Ovary (tissue), 9 donors: ENCODE results near the gene PROZ. TPM values are rescaled to one million over a fixed set of nuclear protein-coding genes. Genes with fewer than 3 reads are reported as not detected.

Source experiments
- DNase-seq, 5 donors: peaks; one replicate each; pipeline ENCODE4 v3.0.0-alpha.2; 2019 to 2020
- H3K27ac ChIP-seq, 2 donors: fragments of 200-600 bp; one replicate each; pipeline versions ENCODE4 v1.5.1 to v1.8.0; 2019 to 2022
- H3K27me3 ChIP-seq: fragments of 200-600 bp; one replicate; pipeline ENCODE4 v1.8.0; 2022
- H3K36me3 ChIP-seq: fragments of 200-600 bp; sonication (generic); one replicate; pipeline ENCODE4 v1.5.1; 2019
- H3K4me1 ChIP-seq: one replicate; pipeline ENCODE4 v1.8.1; 2013; ENCODE audit warnings: mild to moderate bottlenecking, moderate library complexity; ENCODE audit not compliant: insufficient read depth
- H3K4me3 ChIP-seq: fragments of 200-600 bp; sonication (generic); one replicate; pipeline ENCODE4 v1.5.1; 2017
- H3K9me3 ChIP-seq, 2 donors: fragments of 200-600 bp in 1 of 2; sonication (generic) in 1 of 2; one replicate each; pipeline versions ENCODE4 v1.5.1 to v1.8.1; 2013 to 2019; ENCODE audit warnings: mild to moderate bottlenecking in 1 of 2, moderate library complexity in 1 of 2
- EP300 ChIP-seq: sonication (generic); formaldehyde crosslinking; IDR thresholded peaks from one replicate; pipeline ENCODE4 v1.6.1; 2017; ENCODE audit warnings: antibody characterized with exemption
- POLR2A ChIP-seq: fragments of 450-650 bp; IDR thresholded peaks from one replicate; pipeline ENCODE4 v1.6.1; 2017; ENCODE audit warnings: antibody characterized with exemption, mild to moderate bottlenecking, moderate library complexity
- WGBS, 3 donors: extraction: QIAGEN DNeasy Blood & Tissue Kit in 1 of 3; methylation state at CpG; one replicate each; pipeline versions ENCODE4 v1.1.5 to v1.1.7; 2013 to 2017; 5-methylcytosine and 5-hydroxymethylcytosine counted together
- intact Hi-C, 4 donors: fragments of 100-400 bp; cut with DNase I; formaldehyde crosslinking; loops; one replicate each; pipeline versions ENCODE4 v1.11.0 to v1.15.1; 2022 to 2023
- polyA plus RNA-seq, 2 donors: library from polyadenylated mRNA; stranded (reverse); fragments of 200-250 nt in 1 of 2; fragments of 350-450 nt in 1 of 2; fragmentation: Illumina TruSeq in 1 of 2; extraction: RNeasy Lipid Tissue Mini Kit (QIAGEN cat#74804) in 1 of 2; gene quantifications; one replicate each; pipeline ENCODE4 v1.2.3, GENCODE V29; 2013 to 2014
- total RNA-seq, 7 donors: library from RNA; depleted of rRNA in 2 of 7; stranded (reverse); fragments of >200 nt in 2 of 7; fragmentation: NEBNext Ultra II Directional in 3 of 7; extraction: Animal tissue kit (Norgen Biotek cat#: 25700) in 3 of 7; gene quantifications; one replicate each; pipeline versions ENCODE4 v1.1.0 to v1.2.4, GENCODE V29; 2016 to 2023
- TF ChIP-seq, protein P1 (sequence below), 3 donors: fragments of 450-650 bp in 2 of 3; fragments of 200-600 bp in 1 of 3; IDR thresholded peaks; one replicate each; pipeline versions ENCODE4 v1.5.1 to v1.8.0; 2016 to 2022; ENCODE audit warnings: antibody characterized with exemption in 3 of 3, mild to moderate bottlenecking in 1 of 3
- donor health status: DM: no; HTN: no; CAD: no; lungs with moderate emphysema.
- donor health status: DM: no; HTN: no; CAD: no.
- donor health status: Bipolar disorder and iron deficiency.
- donor health status: DM: yes; HTN: yes; CAD: no.
- donor health status: DM: no; HTN: no; CAD: no.
- donor health status: DM: yes; HTN: yes; CAD: no.

PROZ gene
- total and polyA plus RNA-seq, 9 donors = not detected

DNA sequence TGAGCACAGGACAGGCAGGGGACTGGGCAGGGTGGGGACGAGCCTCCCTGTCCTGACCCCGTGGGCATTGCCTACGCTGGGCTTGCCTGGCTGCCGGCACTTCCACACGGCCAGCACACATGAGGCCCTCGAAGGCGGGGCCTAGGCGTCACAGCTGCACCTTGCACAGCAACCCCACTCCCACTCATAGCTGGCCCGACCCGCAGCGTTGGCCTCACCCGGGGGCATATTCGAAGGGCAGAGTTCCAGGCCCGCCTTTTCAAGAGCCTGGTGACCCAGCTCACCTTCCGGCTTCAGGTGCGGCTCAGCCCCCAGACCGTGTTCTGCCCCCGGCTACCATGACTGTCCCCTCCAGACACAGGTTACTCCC, 16.9 kb upstream of the PROZ start:
- DNase-seq = peak in 1 of 5 donors; percentile 11
- Histone ChIP-seq H3K4me1 (peaks cover 1% of the 10 kb centered on the region), H3K9me3 (no peaks in the 10 kb centered on the region), H3K27me3 (no peaks in the 10 kb centered on the region), H3K27ac (no peak overlapping the region), H3K36me3 (no peaks in the 10 kb centered on the region), H3K4me3 (no peak overlapping the region)
- intact Hi-C loops = no loop called here
- 80 to 88% (median 82%) methylated on average over 18 of the region's 18 CpGs for WGBS, 3 donors
- TF ChIP-seq POLR2A (no peak), EP300 (no peak)
- TF ChIP-seq, protein P1, sequence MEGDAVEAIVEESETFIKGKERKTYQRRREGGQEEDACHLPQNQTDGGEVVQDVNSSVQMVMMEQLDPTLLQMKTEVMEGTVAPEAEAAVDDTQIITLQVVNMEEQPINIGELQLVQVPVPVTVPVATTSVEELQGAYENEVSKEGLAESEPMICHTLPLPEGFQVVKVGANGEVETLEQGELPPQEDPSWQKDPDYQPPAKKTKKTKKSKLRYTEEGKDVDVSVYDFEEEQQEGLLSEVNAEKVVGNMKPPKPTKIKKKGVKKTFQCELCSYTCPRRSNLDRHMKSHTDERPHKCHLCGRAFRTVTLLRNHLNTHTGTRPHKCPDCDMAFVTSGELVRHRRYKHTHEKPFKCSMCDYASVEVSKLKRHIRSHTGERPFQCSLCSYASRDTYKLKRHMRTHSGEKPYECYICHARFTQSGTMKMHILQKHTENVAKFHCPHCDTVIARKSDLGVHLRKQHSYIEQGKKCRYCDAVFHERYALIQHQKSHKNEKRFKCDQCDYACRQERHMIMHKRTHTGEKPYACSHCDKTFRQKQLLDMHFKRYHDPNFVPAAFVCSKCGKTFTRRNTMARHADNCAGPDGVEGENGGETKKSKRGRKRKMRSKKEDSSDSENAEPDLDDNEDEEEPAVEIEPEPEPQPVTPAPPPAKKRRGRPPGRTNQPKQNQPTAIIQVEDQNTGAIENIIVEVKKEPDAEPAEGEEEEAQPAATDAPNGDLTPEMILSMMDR (IDR thresholded peaks at IDR 0.05) = no peak

DNA sequence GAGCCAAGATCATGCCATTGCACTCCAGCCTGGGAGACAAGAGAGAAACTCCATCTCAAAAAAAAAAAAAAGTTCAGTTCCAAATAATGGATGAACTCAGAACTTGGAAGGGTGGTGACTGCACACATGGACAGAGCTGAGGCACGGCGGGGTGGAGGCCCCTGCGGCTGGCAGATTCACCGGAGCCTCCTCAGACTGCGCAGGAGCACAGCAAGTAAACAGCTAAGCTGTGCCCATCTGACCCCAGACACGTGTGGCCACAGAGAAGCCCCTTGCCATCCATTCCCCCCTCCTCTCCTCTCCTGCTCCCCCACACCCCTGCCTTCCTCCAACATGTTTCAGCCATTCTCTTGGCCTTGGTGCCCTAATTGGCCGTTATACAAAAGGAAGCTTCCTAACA, 15.6 kb upstream of the PROZ start:
- no peak for TF ChIP-seq EP300
- TF ChIP-seq POLR2A = no peak
- TF ChIP-seq, protein P1 (IDR thresholded peaks at IDR 0.05) = no peak
- intact Hi-C loops = no loop called here
- H3K36me3 ChIP-seq = no peaks in the 10 kb centered on the region
- H3K9me3 ChIP-seq = no peaks in the 10 kb centered on the region
- no peak overlapping the region for H3K4me3 ChIP-seq
- DNase-seq = peak in 1 of 5 donors; percentile 4
- H3K27me3 ChIP-seq = no peaks in the 10 kb centered on the region
- no peak overlapping the region for H3K27ac ChIP-seq
- WGBS, 3 donors = 80 to 83% (median 81%) methylated on average over 7 of the region's 7 CpGs
- peaks cover 1% of the 10 kb centered on the region for H3K4me1 ChIP-seq

DNA sequence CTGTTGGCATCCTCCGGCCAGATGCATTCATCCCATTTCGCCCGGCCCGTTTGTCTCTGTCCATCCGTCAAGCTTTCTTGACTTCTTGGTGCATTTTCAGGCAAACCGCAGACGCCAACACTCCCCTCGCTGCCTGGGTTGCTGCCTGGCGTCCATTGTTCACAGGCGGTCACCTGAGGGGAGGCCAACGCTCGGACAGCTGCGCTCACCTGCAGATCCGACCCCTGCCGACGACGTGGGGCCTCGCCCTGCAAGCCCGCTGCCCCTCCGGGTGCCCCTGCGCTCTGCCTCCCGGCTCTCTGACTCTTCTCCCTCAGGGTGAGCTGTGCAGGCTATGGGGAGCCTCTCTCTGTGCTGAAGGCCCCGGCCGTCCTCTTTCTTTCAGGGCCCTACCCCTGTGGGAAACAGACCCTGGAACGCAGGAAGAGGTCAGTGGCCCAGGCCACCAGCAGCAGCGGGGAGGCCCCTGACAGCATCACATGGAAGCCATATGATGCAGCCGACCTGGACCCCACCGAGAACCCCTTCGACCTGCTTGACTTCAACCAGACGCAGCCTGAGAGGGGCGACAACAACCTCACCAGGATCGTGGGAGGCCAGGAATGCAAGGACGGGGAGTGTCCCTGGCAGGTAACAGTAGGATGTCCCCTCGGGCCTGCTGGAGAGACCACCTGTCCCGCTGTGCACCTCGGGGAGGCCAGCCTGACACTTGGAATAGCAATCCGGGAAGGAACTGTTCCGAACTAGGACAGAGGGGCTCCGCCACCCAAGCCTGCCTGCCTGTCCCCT, 14.8 kb upstream of the PROZ start:
- Histone ChIP-seq H3K9me3 (no peaks in the 10 kb centered on the region), H3K4me1 (peaks cover 1% of the 10 kb centered on the region), H3K27ac (no peak overlapping the region), H3K27me3 (no peaks in the 10 kb centered on the region), H3K4me3 (no peak overlapping the region), H3K36me3 (no peaks in the 10 kb centered on the region)
- DNase-seq = peak in 1 of 5 donors; percentile 11
- intact Hi-C loops = no loop called here
- 85 to 90% (median 88%) methylated on average over 38 to 39 of the region's 39 CpGs for WGBS, 3 donors
- TF ChIP-seq POLR2A (no peak), EP300 (no peak)
- TF ChIP-seq, protein P1 (IDR thresholded peaks at IDR 0.05) = no peak

DNA sequence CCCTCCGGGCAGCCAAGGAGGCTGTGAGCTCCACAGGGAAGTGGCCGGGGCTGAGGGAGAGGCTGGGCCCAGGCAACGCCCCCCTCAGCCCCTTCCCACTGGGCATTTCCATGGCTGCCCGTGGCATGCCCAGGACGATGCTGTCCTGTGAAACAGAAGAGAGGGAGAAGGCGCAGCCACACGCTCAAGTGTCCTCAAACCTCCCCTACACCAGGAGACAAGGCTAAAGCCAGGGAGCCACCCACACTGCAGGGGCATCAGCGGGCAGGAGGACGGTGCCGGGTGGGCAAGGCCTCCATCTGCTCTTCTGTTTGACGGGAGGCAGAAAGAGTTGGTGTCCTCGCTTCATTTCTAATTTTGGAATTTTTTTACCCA, 14.2 kb upstream of the PROZ start:
- no peak overlapping the region for H3K27ac ChIP-seq
- H3K27me3 ChIP-seq = no peaks in the 10 kb centered on the region
- WGBS, 3 donors = 88 to 91% (median 91%) methylated on average over 12 of the region's 12 CpGs
- intact Hi-C loops = no loop called here
- DNase-seq = no peak
- H3K4me3 ChIP-seq = no peak overlapping the region
- no peaks in the 10 kb centered on the region for H3K36me3 ChIP-seq
- H3K9me3 ChIP-seq = no peaks in the 10 kb centered on the region
- H3K4me1 ChIP-seq = no peaks in the 10 kb centered on the region
- no peak for TF ChIP-seq EP300
- TF ChIP-seq, protein P1 (IDR thresholded peaks at IDR 0.05) = no peak
- no peak for TF ChIP-seq POLR2A
